GM21825 (cell line): Measurements from ENCODE around the gene AGMO.
"Not testable (repeated sequence)": the region's sequence is repeated elsewhere in the genome, so short reads cannot be mapped to it uniquely, and the experiment has no call there.

Experiments used
- ATAC-seq: cut with Tn5 transposase; IDR thresholded peaks from one replicate; pipeline ENCODE4 v1.9.1; 2021; ENCODE audit warnings: mild to moderate bottlenecking, moderate library complexity; ENCODE audit not compliant: unreplicated experiment

The AGMO gene

GRCh38 chr7:15560968-15561367 is 847 bp downstream of the AGMO start:
- no peak for ATAC-seq

DNA sequence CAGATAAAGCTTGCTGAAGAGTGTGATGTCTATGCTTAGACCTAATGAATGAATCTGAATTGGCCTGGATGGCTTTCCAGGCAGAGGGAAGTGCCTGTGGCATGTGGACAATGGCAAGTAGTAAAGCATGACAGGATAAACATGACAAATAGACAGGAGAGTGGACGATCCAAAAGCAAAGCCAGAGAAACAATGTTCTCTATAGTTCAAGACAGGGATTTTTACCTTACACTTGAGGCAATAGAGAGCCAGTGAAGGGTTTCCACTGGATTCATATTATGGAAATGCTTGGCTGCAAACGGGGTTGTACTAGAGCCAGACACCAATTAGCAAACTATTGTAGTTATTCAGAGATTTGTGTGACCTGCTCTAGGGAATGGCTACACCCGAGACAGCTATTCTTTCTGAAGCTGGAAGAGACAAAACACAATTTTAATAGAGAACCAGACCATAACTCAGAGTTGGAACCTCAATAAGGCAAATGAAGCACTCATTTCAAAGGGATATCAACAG is 2.3 kb downstream of the AGMO start:
- no peak for ATAC-seq

GRCh38 chr7:15558756-15559155 is 3.1 kb downstream of the AGMO start:
- no peak for ATAC-seq

GRCh38 chr7:15557686-15558085 is 4.1 kb downstream of the AGMO start:
- no peak for ATAC-seq

- no peak for ATAC-seq
Measured at GRCh38 chr7:15557186-15557585, 4.6 kb downstream of the AGMO start.

DNA sequence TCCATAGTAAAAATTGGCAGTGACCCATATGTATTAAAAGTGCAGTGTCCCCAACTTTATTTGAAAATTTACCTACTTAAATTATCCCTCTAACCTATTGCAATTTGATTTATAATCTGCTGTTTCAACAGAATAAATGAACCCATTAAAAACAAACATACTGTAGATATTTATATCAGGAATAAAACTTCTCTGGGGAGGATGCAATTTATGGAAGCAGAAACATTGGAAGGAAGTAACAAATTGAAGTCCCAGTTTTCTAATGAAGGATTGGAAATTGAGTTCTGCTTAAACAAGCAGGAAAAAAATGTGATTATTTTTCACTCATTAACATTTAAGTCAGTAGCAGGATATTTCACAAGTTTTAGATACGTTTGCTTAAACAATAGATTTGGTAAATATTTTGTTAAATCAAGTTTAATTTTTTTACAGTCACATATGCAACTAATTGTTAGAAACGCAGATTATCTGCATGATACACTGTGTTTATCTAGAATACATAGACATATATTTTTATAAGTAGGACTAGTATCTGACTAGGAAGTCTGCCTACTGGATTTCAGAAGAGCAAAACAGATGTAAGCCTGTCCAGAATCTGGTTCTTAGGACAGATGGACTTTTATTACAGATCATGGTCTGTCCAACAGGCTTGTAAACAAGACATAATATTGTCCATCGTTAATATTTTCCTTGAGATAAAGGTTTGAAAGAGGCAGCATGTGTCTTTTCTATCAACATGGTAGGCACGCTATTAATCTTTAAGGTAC is 5.3 kb downstream of the AGMO start:
- ATAC-seq = no peak

- ATAC-seq = no peak
Measured at GRCh38 chr7:15555381-15555859, 6.4 kb downstream of the AGMO start.

DNA sequence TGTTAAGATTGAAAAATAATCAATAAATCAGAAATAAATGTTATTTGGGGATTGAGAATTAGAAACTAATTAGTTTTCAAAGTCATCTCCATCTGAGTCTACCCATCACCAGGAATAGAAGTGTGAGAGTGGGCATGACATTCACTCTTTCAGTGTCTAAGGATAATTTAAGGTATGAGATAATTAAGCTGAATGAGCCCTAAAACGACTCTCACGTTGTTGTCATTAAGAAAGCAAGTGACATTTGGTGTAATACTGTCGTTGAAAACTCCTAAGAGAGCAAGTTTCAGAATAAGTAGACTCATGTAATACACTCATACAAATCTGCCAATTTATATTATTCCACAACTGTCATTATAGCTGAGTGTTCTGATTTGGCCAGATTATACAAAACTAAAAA is 7.1 kb downstream of the AGMO start:
- ATAC-seq = no peak

GRCh38 chr7:15554081-15554480 is 7.7 kb downstream of the AGMO start:
- ATAC-seq = no peak

- not testable (repeated sequence) for ATAC-seq
Measured at GRCh38 chr7:15547320-15547719, 14.5 kb downstream of the AGMO start.

DNA sequence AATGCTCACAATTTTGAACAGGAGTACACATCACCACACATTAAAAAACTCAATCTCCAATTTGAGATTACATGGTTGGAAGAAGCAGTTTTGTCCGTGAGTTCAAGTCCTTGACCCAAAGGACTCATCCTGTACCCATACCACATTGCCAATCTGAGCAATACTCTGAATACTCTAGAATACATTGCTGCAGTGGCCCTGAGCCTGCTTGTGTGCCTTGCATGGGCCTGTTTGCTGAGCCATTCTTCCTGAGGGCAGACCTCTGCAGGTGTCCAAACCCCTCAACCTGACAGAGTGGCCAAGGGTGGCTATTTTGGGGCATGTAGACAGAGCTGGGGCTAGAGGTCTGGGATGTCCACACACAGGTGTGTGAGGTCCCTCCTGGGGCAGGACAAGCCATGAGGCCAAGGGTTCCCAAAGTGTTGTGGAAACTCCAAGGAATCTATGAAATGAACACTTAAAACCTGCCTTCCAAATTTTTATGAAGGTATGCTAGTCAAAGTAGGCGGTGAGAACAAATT is 15.5 kb downstream of the AGMO start:
- no peak for ATAC-seq

DNA sequence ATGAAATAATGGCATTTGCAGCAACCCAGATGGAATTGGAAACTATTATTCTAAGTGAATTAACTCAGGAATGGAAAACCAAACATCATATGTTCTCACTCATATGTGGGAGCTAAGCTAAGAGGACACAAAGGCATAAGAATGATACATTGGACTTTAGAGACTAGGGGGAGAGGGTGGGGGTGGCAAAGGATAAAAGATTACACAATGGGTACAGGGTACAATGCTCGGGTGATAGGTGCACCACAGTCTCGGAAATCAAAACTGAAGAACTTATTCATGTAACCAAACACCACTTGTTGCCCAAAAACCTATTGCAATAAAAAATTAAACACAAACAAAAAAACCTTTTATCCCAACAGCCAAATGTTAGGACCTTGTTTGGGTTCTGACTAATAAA is 17.8 kb downstream of the AGMO start:
- ATAC-seq = no peak

- no peak for ATAC-seq
Measured at GRCh38 chr7:15543256-15543655, 18.6 kb downstream of the AGMO start.

GRCh38 chr7:15527648-15528047 is 34.2 kb downstream of the AGMO start:
- ATAC-seq = no peak

DNA sequence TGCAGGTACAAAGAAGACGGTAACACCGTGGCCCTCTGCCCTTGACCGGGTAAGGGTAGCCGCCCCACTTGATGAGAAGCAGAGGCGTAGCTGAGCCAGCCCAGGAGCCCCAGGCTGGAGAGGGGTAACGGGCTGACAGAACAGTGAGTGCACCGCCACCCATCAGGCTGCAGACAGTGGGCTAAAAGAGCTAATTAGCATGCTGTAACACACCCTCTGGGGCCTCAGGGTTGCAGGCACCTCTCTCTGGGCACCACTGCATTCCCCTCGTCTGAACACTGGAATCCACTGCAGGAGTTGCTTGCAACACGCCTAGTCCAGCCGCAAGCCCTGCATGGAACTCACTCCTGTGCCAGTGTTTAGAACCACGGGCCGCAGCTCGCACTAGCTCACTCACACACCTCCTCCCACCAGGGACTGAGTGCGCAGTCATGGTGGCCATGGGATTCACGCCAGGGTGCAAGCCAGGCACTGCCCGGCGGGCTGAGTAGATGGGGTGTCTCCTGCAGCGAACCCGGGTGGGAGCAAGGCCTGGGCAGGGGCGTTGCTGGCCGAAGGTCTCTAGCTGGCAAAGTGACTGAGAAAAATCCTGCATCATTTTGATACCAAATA is 36.1 kb downstream of the AGMO start:
- ATAC-seq = no peak

DNA sequence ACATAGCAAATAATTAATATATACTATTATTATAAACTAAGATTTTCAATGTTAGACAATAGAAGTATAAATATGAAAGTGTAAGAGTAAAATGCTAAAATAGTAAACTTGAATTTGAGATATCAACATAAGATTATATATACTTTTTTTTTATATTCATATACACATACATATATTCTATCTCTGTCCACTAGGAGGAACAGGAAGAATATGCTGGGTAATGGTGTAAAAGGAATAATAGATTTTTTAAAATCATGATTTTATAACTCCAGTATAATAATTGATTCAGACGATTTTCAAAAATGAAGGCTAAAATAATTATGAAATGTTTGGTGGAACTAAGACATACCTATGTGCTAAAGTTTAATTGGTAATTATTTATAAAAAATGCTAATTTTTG is 37.7 kb downstream of the AGMO start:
- no peak for ATAC-seq

- not testable (repeated sequence) for ATAC-seq
Measured at GRCh38 chr7:15517865-15518264, 44.0 kb downstream of the AGMO start.

DNA sequence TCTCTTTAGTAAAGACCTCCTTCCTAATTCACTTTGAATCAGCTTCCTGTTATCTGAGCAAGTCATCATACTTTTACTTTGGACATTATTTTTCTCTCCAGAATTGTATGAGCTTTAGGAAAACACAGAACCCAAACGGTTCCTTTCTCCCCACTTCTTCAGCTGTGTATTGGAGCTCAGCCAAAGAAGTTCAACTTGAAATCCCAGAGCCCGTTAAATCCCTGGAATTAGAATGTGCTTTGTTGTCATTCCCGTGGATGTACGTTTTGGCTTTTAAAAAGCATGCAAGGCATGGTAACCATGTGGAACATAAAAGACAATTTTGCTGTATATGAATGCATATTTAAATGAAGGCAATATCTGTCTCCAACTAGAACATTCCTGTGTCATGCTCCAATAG is 46.6 kb downstream of the AGMO start:
- ATAC-seq = no peak

GRCh38 chr7:15508258-15508657 is 53.6 kb downstream of the AGMO start:
- ATAC-seq = no peak

GRCh38 chr7:15507708-15508107 is 54.1 kb downstream of the AGMO start:
- ATAC-seq = no peak

- no peak for ATAC-seq
Measured at GRCh38 chr7:15507171-15507570, 54.6 kb downstream of the AGMO start.

DNA sequence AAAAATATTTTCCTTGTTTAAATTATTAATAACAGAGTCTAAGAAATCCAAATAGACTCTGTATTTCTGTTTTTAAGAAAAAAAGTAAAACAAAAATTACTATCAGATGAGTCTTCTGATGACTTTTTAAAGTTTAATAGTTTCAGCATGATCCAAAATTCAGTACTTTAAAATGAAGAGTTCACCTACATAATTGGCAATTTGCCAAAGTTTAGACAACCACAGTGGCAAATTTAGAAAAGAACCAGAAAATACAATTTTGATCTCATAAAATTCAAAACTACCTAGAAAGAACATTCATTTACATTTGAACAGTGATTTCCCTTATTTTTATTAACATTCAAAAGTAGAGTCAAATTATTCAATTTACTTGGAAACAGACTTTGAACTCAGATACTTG is 56.1 kb downstream of the AGMO start:
- no peak for ATAC-seq
